Head of caudate nucleus (tissue), 42 donors: ENCODE measurements around the gene GABRA5.
A peak's percentile ranks its signal among the peaks of the same experiment; 100 is the strongest.

Experiments
- DNase-seq, 42 donors: peaks; one replicate each; pipeline versions ENCODE4 v3.0.0 to v3.0.0-alpha.2; 2020 to 2021; ENCODE audit warnings: mixed read lengths in 7 of 42
- intact Hi-C: fragments of 100-400 bp; cut with DNase I; formaldehyde crosslinking; loops from one replicate; pipeline ENCODE4 v1.15.0; 2022

Gene GABRA5

GRCh38 chr15:26873846-26874245 is 7.0 kb downstream of the GABRA5 start:
- intact Hi-C loops, result no loop called here
- DNase-seq, result peak in 41 of 42 donors; percentile 29 to 94 (median 69)

GRCh38 chr15:26874774-26875475 is 8.1 kb downstream of the GABRA5 start:
- intact Hi-C loops, result no loop called here
- peak in 1 of 42 donors; percentile 37 for DNase-seq

GRCh38 chr15:26875476-26875850 is 8.6 kb downstream of the GABRA5 start:
- intact Hi-C loops, result no loop called here
- DNase-seq, result peak in 13 of 42 donors; percentile 22 to 76 (median 49)

GRCh38 chr15:26877831-26878230 is 11.0 kb downstream of the GABRA5 start:
- no peak for DNase-seq
- intact Hi-C loops, result no loop called here

- intact Hi-C loops, result no loop called here
- no peak for DNase-seq
Measured at GRCh38 chr15:26879706-26880105, 12.8 kb downstream of the GABRA5 start.

GRCh38 chr15:26882112-26882511 is 15.2 kb downstream of the GABRA5 start:
- peak in 27 of 42 donors; percentile 26 to 74 (median 50) for DNase-seq
- intact Hi-C loops, result no loop called here

GRCh38 chr15:26882616-26883365 is 15.9 kb downstream of the GABRA5 start:
- no peak for DNase-seq
- intact Hi-C loops, result no loop called here

- no peak for DNase-seq
- intact Hi-C loops, result no loop called here
Measured at GRCh38 chr15:26883466-26883865, 16.6 kb downstream of the GABRA5 start.

- intact Hi-C loops, result no loop called here
- DNase-seq, result no peak
Measured at GRCh38 chr15:26886566-26886965, 19.7 kb downstream of the GABRA5 start.

GRCh38 chr15:26887926-26888666 is 21.2 kb downstream of the GABRA5 start:
- DNase-seq, result no peak

GRCh38 chr15:26888761-26889160 is 21.9 kb downstream of the GABRA5 start:
- intact Hi-C loops, result no loop called here
- DNase-seq, result no peak

More at GRCh38 chr15:26887926-26888666, 21.2 kb downstream of the GABRA5 start:
- intact Hi-C loops, result no loop called here

GRCh38 chr15:26889298-26889898 is 22.5 kb downstream of the GABRA5 start:
- DNase-seq, result peak in 37 of 42 donors; percentile 36 to 89 (median 73)
- intact Hi-C loops, result no loop called here

GRCh38 chr15:26890451-26890850 is 23.6 kb downstream of the GABRA5 start:
- intact Hi-C loops, result loop anchor here (5.0 kb wide), 2 partner anchors 127 to 467 kb away; no protein-coding TSS in a partner anchor

GRCh38 chr15:26890988-26891387 is 24.1 kb downstream of the GABRA5 start:
- DNase-seq, result no peak
- intact Hi-C loops, result loop anchor here (5.0 kb wide), 2 partner anchors 126 to 466 kb away; no protein-coding TSS in a partner anchor

More at GRCh38 chr15:26890451-26890850, 23.6 kb downstream of the GABRA5 start:
- no peak for DNase-seq

- intact Hi-C loops, result loop anchor here (5.0 kb wide), 2 partner anchors 126 to 466 kb away; no protein-coding TSS in a partner anchor
Measured at GRCh38 chr15:26891448-26892181, 24.8 kb downstream of the GABRA5 start.

GRCh38 chr15:26892182-26892518 is 25.3 kb downstream of the GABRA5 start:
- intact Hi-C loops, result loop anchor here (5.0 kb wide), 2 partner anchors 125 to 465 kb away; no protein-coding TSS in a partner anchor
- DNase-seq, result no peak

More at GRCh38 chr15:26891448-26892181, 24.8 kb downstream of the GABRA5 start:
- peak; percentile 65 to 91 (median 81) for DNase-seq

GRCh38 chr15:26892678-26893077 is 25.8 kb downstream of the GABRA5 start:
- intact Hi-C loops, result loop anchor here (5.0 kb wide), 2 partner anchors 125 to 465 kb away; no protein-coding TSS in a partner anchor
- DNase-seq, result no peak

GRCh38 chr15:26893351-26894065 is 26.6 kb downstream of the GABRA5 start:
- intact Hi-C loops, result loop anchor here (5.0 kb wide), 2 partner anchors 124 to 464 kb away; no protein-coding TSS in a partner anchor
- no peak for DNase-seq
